ENCODE measurements around the gene TUT1. TPM values are rescaled to one million over a fixed set of nuclear protein-coding genes. Genes with fewer than 3 reads are reported as not detected.
A peak's percentile ranks its signal among the peaks of the same experiment; 100 is the strongest.
"Not testable (repeated sequence)": the region's sequence is repeated elsewhere in the genome, so short reads cannot be mapped to it uniquely, and the experiment has no call there.

TUT1 gene
- polyA plus RNA-seq, 3 donors: 15.8 to 16.2 (median 15.9) TPM

- 62 to 72% (median 71%) methylated on average over 5 of the region's 5 CpGs for WGBS, 3 donors
- no peak overlapping the region for H3K27ac ChIP-seq (ENCODE audit: low read depth, low read length)
These were observed 26.1 kb downstream of the TUT1 start for GRCh38 chr11:62565100-62565802.

GRCh38 chr11:62561677-62562230, 29.6 kb downstream of the TUT1 start:
- WGBS, 3 donors: 65 to 85% (median 80%) methylated on average over 3 of the region's 3 CpGs
- not testable (repeated sequence) for H3K27ac ChIP-seq (ENCODE audit: low read depth, low read length)

- 28 to 45% (median 39%) methylated on average over 2 of the region's 2 CpGs for WGBS, 3 donors
- no peak overlapping the region for H3K27ac ChIP-seq (ENCODE audit: low read depth, low read length)
These were observed 30.7 kb downstream of the TUT1 start for GRCh38 chr11:62560566-62561103.

GRCh38 chr11:62559626-62560025, 31.7 kb downstream of the TUT1 start:
- WGBS, 3 donors: 80 to 87% (median 81%) methylated on average over 5 of the region's 5 CpGs
- H3K27ac ChIP-seq (ENCODE audit: low read depth, low read length): not testable (repeated sequence)

GRCh38 chr11:62559204-62559603, 32.1 kb downstream of the TUT1 start:
- H3K27ac ChIP-seq (ENCODE audit: low read depth, low read length): no peak overlapping the region
- 86% methylated on average over 8 of the region's 8 CpGs for WGBS, 3 donors

GRCh38 chr11:62558669-62559068, 32.7 kb downstream of the TUT1 start:
- 79 to 91% (median 90%) methylated on average over 8 to 9 of the region's 9 CpGs for WGBS, 3 donors
- H3K27ac ChIP-seq (ENCODE audit: low read depth, low read length): no peak overlapping the region

- 23 to 67% (median 24%) methylated on average over 3 of the region's 3 CpGs for WGBS, 3 donors
These were observed 34.3 kb downstream of the TUT1 start for GRCh38 chr11:62556875-62557631.

GRCh38 chr11:62556108-62556874, 35.0 kb downstream of the TUT1 start:
- H3K27ac ChIP-seq (ENCODE audit: low read depth, low read length): peak overlapping the region; percentile 86
- WGBS, 3 donors: 4 to 29% (median 5%) methylated on average over 14 of the region's 14 CpGs

More at GRCh38 chr11:62556875-62557631, 34.3 kb downstream of the TUT1 start:
- H3K27ac ChIP-seq (ENCODE audit: low read depth, low read length): peak overlapping the region; percentile 66

GRCh38 chr11:62555464-62556107, 35.7 kb downstream of the TUT1 start:
- 4 to 18% (median 7%) methylated on average over 4 of the region's 4 CpGs for WGBS, 3 donors
- peak overlapping the region; percentile 86 for H3K27ac ChIP-seq (ENCODE audit: low read depth, low read length)

- peak overlapping the region; percentile 97 for H3K27ac ChIP-seq (ENCODE audit: low read depth, low read length)
- 57 to 69% (median 57%) methylated on average over 6 to 7 of the region's 7 CpGs for WGBS, 3 donors
These were observed 36.7 kb downstream of the TUT1 start for GRCh38 chr11:62554387-62555167.

- WGBS, 3 donors: 62 to 81% (median 65%) methylated on average over 8 of the region's 8 CpGs
- peak overlapping the region; percentile 97 for H3K27ac ChIP-seq (ENCODE audit: low read depth, low read length)
These were observed 37.4 kb downstream of the TUT1 start for GRCh38 chr11:62553839-62554361.

- H3K27ac ChIP-seq (ENCODE audit: low read depth, low read length): peak overlapping the region; percentile 97
- 4 to 14% (median 7%) methylated on average over 14 to 15 of the region's 15 CpGs for WGBS, 3 donors
These were observed 38.1 kb downstream of the TUT1 start for GRCh38 chr11:62553080-62553838.

GRCh38 chr11:62552485-62553079, 38.7 kb downstream of the TUT1 start:
- H3K27ac ChIP-seq (ENCODE audit: low read depth, low read length): peak overlapping the region; percentile 97
- WGBS, 3 donors: 10 to 42% (median 20%) methylated on average over 4 of the region's 4 CpGs

GRCh38 chr11:62550478-62550877, 40.8 kb downstream of the TUT1 start:
- 91 to 98% (median 96%) methylated on average over 2 of the region's 2 CpGs for WGBS, 3 donors
- not testable (repeated sequence) for H3K27ac ChIP-seq (ENCODE audit: low read depth, low read length)

GRCh38 chr11:62548545-62549335, 42.6 kb downstream of the TUT1 start:
- 35 to 77% (median 69%) methylated on average over 17 of the region's 17 CpGs for WGBS, 3 donors
- H3K27ac ChIP-seq (ENCODE audit: low read depth, low read length): no peak overlapping the region

All from adipose tissue (tissue), 3 donors.